ENCODE data around the gene ZMYND12. TPM values are rescaled to one million over a fixed set of nuclear protein-coding genes. Genes with fewer than 3 reads are reported as not detected.

ZMYND12 gene
- total and polyA plus RNA-seq, 2 donors (not counting 3 experiments of a cell fraction or from before 2014, with no cell fraction given): 0.33 to 0.40 TPM

DNA sequence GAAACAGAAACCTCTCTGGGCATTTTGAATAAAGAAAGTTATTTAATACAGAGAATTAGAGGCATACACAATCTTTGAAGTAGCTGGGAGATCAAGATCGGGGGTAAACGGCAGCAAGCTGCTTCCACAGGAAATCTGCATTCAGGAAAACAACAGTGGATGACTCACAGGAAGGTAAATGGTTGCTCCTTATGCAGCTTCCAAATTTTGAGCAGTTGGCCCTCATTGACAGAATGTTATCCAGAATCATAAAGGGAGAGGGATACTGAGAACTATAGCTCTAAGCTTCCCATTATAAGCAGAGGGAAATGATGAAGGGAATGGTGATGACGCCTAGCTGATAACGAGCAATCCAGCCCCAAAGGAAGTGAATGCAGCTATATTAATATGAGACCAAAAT lies 28.6 kb downstream of the ZMYND12 start:
- ChIA-PET CTCF (interaction anchor here (0.8 to 1.4 kb wide), 5 partner anchors 9 to 253 kb away, joined by 3 to 5 read pairs (median 4); partner anchors contain the start of genes CCDC30 and PPCS), POLR2A (no interaction called here)
- peak overlapping the region; percentile 39 for H3K4me2 ChIP-seq (ENCODE audit: insufficient read depth, low read length)
- no peaks in the 10 kb centered on the region for H3K36me3 ChIP-seq (ENCODE audit: control insufficient read depth in 2 of 2, extremely low read depth in 1 of 2, insufficient read depth in 2 of 2, low read length in 2 of 2)
- peaks cover 12% of the 10 kb centered on the region for H3K4me1 ChIP-seq (ENCODE audit: control insufficient read depth, extremely low read depth, insufficient read depth, low read length)
- H3K4me3 ChIP-seq (replicated peaks in 1 of 3; ENCODE audit: insufficient read depth in 1 of 3, low read depth in 1 of 3, low read length in 3 of 3): no peak overlapping the region
- BruUV-seq (replicated peaks): no TSS peak
- FAIRE-seq: peak; percentile 90
- no peaks in the 10 kb centered on the region for H3K27me3 ChIP-seq (ENCODE audit: control insufficient read depth in 2 of 2, insufficient read depth in 2 of 2, low read length in 2 of 2)
- H3K9ac ChIP-seq (replicated peaks; ENCODE audit: extremely low read depth, insufficient read depth, low read length): no peak overlapping the region
- no peaks in the 10 kb centered on the region for H3K79me2 ChIP-seq (ENCODE audit: control insufficient read depth, insufficient read depth, low read length)
- H3K9me3 ChIP-seq (replicated peaks; ENCODE audit: control insufficient read depth, insufficient read depth, low read length): no peaks in the 10 kb centered on the region
- intact Hi-C loops (cut with micrococcal nuclease) (loop anchor here (1.0 to 2.0 kb wide), 2 partner anchors 13 to 30 kb away; partner anchors contain the start of genes PPCS and ZMYND12), dilution Hi-C loops (cut with MboI; ENCODE audit: extremely low pct_ligation_motif_present, low sequenced_read_pairs) (no loop called here)
- DNase-seq (ENCODE audit: low read depth, low spot score): peak; percentile 80
- H3K27ac ChIP-seq (ENCODE audit: insufficient read depth, low read depth, low read length): peak overlapping the region; percentile 57
- peak; percentile 85 for TF ChIP-seq FOS (IDR thresholded peaks at IDR 0.05; ENCODE audit: borderline replicate concordance, insufficient read depth, low read length)
- TF ChIP-seq MYC (IDR thresholded peaks at IDR 0.05; ENCODE audit: low read depth, low read length): no peak
- TF ChIP-seq, protein P1, sequence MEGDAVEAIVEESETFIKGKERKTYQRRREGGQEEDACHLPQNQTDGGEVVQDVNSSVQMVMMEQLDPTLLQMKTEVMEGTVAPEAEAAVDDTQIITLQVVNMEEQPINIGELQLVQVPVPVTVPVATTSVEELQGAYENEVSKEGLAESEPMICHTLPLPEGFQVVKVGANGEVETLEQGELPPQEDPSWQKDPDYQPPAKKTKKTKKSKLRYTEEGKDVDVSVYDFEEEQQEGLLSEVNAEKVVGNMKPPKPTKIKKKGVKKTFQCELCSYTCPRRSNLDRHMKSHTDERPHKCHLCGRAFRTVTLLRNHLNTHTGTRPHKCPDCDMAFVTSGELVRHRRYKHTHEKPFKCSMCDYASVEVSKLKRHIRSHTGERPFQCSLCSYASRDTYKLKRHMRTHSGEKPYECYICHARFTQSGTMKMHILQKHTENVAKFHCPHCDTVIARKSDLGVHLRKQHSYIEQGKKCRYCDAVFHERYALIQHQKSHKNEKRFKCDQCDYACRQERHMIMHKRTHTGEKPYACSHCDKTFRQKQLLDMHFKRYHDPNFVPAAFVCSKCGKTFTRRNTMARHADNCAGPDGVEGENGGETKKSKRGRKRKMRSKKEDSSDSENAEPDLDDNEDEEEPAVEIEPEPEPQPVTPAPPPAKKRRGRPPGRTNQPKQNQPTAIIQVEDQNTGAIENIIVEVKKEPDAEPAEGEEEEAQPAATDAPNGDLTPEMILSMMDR (IDR thresholded peaks at IDR 0.05; ENCODE audit: extremely low read depth in 1 of 2, insufficient read depth in 1 of 2, low read depth in 1 of 2, low read length in 2 of 2): no peak
- TF ChIP-seq JUN (IDR thresholded peaks at IDR 0.05; ENCODE audit: borderline replicate concordance, insufficient read depth, insufficient read length, low read depth): peak; percentile 88
- TF ChIP-seq POLR2A (IDR thresholded peaks at IDR 0.05; ENCODE audit: low read depth, low read length): no peak
- no peak for TF ChIP-seq EZH2 (IDR thresholded peaks at IDR 0.05; ENCODE audit: borderline replicate concordance, low read depth, low read length, severe bottlenecking)
- no peak for TF ChIP-seq MAX (IDR thresholded peaks at IDR 0.05; ENCODE audit: insufficient read depth, insufficient read length)
- peak; percentile 66 for TF ChIP-seq POLR2AphosphoS5 (IDR thresholded peaks at IDR 0.05; ENCODE audit: insufficient read depth, low read depth, low read length)
- peak; percentile 75 for TF ChIP-seq GATA2 (IDR thresholded peaks at IDR 0.05; ENCODE audit: insufficient read depth, insufficient read length, low read depth, low read length)
- no peaks in the 10 kb centered on the region for H4K20me1 ChIP-seq (replicated peaks; ENCODE audit: control insufficient read depth, extremely low read depth, insufficient read depth, low read length)
- no peaks in the 10 kb centered on the region for H3K9me1 ChIP-seq (replicated peaks; ENCODE audit: control insufficient read depth, extremely low read depth, insufficient read depth, low read length)
- H2AFZ ChIP-seq (ENCODE audit: low read depth, low read length): no peak overlapping the region
